MCF 10A (cell line): ENCODE data around the gene C4orf33. TPM values are rescaled to one million over a fixed set of nuclear protein-coding genes. Genes with fewer than 3 reads are reported as not detected.

Source experiments
- BruUV-seq: library from RNA; stranded (reverse); fragments of 400-500 nt; replicated peaks from 2 replicates; lab custom pipeline; 2021; lab: Mats Ljungman, UMichigan
- CTCF ChIA-PET: fragments of 300-600 bp; sonication (Branson Sonifier 250); formaldehyde crosslinking; extraction: SDS; loops from one replicate; lab custom pipeline; 2021; ENCODE audit warnings: antibody characterized with exemption, inconsistent platforms; lab: Yijun Ruan, JAX
- POLR2A ChIA-PET: fragments of 300-600, 350-650 bp; sonication (Branson Sonifier 250); formaldehyde crosslinking; extraction: SDS; loops from one replicate; lab custom pipeline; 2020; ENCODE audit warnings: antibody characterized with exemption, inconsistent platforms; lab: Yijun Ruan, JAX
- DNase-seq: peaks from one replicate; pipeline ENCODE4 v3.0.0-alpha.2; 2018; ENCODE audit not compliant: unreplicated experiment
- H3K27ac Mint-ChIP-seq: one replicate; pipeline ENCODE4 v1.8.0; 2022; ENCODE audit warnings: mild to moderate bottlenecking, low read depth, mixed read lengths; ENCODE audit not compliant: unreplicated experiment
- H3K27me3 Mint-ChIP-seq: one replicate; pipeline ENCODE4 v1.8.0; 2022; ENCODE audit warnings: mixed read lengths; ENCODE audit not compliant: insufficient read depth, unreplicated experiment
- H3K36me3 Mint-ChIP-seq: one replicate; pipeline ENCODE4 v1.8.0; 2022; ENCODE audit warnings: mild to moderate bottlenecking, moderate library complexity, mixed read lengths; ENCODE audit not compliant: insufficient read depth, unreplicated experiment
- H3K4me1 Mint-ChIP-seq: one replicate; pipeline ENCODE4 v1.8.0; 2022; ENCODE audit warnings: mixed read lengths; ENCODE audit not compliant: insufficient read depth, unreplicated experiment
- H3K4me3 Mint-ChIP-seq: one replicate; pipeline ENCODE4 v1.8.0; 2022; ENCODE audit warnings: mild to moderate bottlenecking, moderate library complexity, mixed read lengths; ENCODE audit not compliant: unreplicated experiment
- H3K9me3 Mint-ChIP-seq: one replicate; pipeline ENCODE4 v1.8.0; 2022; ENCODE audit warnings: mixed read lengths; ENCODE audit not compliant: unreplicated experiment
- intact Hi-C: fragments of 100-400 bp; cut with micrococcal nuclease; formaldehyde crosslinking; loops from 2 replicates; pipeline ENCODE4 v1.14.1; 2022
- total RNA-seq: library from RNA; stranded (reverse); gene quantifications from 2 replicates; pipeline ENCODE4 v1.2.3, GENCODE V29; 2022
- TF ChIP-seq, protein P1 (sequence below): fragments of 200-600 bp; IDR thresholded peaks from one replicate; pipeline ENCODE4 v1.8.0; 2022; ENCODE audit warnings: antibody characterized with exemption, mild to moderate bottlenecking; ENCODE audit not compliant: unreplicated experiment

The C4orf33 gene
- total RNA-seq, 1 experiment from 2014 or later: 10.5 TPM

DNA sequence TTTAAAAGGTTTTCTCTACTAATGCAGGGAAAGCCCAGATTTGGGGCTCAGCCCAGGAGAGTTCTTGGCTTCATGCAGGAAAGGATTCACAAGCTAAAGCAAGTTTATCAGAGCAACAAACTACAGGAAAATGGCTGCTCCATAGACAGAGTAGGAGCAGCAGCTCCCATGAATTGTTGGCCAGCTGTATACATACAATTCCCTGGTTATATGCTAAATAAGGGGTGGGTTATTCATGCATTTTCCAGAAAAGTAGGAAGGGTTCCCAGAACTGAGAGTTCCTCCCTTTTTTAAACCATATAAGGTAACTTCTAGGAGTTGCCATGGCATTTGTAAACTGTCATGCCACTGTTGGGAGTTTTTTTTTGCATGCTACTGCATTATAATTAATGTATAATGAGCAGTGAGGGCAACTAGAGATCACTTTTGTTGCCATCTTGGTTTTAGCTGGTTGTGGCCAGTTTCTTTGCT, 2.6 kb downstream of the C4orf33 start:
- no TSS peak for BruUV-seq
- POLR2A ChIA-PET: interaction anchor here (1.5 kb wide), 1 partner anchor 10 kb away, joined by 3 read pairs; no protein-coding TSS in a partner anchor

DNA sequence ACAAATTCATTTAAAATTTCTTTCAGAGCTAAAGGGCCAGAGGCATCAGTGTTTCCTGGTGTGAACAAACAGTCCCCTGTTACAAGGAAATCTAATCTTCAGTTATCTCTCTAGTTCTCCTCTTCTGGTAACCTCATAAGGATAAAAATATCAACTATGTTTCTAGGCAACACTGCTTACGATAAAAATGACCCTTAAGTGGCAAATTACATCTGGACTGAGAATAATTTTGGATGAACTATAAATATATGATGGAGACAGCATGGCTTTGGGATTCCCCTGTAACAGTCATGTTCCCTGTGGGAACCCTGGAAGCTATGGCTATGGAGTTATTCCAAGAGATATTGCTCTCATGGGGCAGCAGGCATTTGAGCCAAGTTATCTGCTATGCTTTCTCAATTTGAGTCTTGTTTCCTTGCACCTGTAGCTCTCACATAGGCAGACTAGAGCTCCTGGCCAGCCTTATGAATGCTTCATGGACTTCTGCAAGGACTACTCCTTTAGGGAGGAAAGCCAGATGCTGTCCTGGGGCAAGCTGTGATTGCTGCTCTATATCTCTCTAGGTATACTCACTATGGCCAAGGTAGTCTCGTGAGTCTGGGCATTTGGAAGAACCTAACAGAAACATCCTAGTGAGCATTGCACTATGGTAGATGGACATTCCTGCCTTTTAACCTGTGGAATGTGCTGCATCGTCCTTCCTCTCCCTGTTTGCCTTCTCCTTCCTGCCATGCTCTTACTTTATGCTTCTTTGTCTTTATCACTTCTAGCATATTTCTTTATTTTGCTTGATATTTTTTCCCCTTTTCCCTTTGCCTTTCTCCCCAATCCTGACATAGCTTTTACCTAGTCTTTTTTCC, 14.2 kb downstream of the C4orf33 start:
- no peaks in the 10 kb centered on the region for H3K9me3 Mint-ChIP-seq
- ChIA-PET POLR2A (interaction anchor here (0.8 kb wide), 1 partner anchor 14 kb away, joined by 3 read pairs; the partner anchor contains the start of gene C4orf33), CTCF (interaction anchor here (0.6 kb wide), 2 partner anchors 147 to 233 kb away, joined by 3 read pairs; no protein-coding TSS in a partner anchor)
- intact Hi-C loops: no loop called here
- H3K36me3 Mint-ChIP-seq: peaks cover 13% of the 10 kb centered on the region
- H3K27me3 Mint-ChIP-seq: no peaks in the 10 kb centered on the region
- H3K27ac Mint-ChIP-seq: no peak overlapping the region
- no TSS peak for BruUV-seq
- DNase-seq: no peak
- no peak overlapping the region for H3K4me3 Mint-ChIP-seq
- peaks cover 5% of the 10 kb centered on the region for H3K4me1 Mint-ChIP-seq
- TF ChIP-seq, protein P1, sequence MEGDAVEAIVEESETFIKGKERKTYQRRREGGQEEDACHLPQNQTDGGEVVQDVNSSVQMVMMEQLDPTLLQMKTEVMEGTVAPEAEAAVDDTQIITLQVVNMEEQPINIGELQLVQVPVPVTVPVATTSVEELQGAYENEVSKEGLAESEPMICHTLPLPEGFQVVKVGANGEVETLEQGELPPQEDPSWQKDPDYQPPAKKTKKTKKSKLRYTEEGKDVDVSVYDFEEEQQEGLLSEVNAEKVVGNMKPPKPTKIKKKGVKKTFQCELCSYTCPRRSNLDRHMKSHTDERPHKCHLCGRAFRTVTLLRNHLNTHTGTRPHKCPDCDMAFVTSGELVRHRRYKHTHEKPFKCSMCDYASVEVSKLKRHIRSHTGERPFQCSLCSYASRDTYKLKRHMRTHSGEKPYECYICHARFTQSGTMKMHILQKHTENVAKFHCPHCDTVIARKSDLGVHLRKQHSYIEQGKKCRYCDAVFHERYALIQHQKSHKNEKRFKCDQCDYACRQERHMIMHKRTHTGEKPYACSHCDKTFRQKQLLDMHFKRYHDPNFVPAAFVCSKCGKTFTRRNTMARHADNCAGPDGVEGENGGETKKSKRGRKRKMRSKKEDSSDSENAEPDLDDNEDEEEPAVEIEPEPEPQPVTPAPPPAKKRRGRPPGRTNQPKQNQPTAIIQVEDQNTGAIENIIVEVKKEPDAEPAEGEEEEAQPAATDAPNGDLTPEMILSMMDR: no peak

More for the DNA sequence above, 2.6 kb downstream of the C4orf33 start:
- TF ChIP-seq, protein P1: no peak
- Mint-ChIP-seq H3K27me3 (no peaks in the 10 kb centered on the region), H3K4me1 (peaks cover 13% of the 10 kb centered on the region), H3K27ac (no peak overlapping the region), H3K4me3 (no peak overlapping the region), H3K36me3 (no peaks in the 10 kb centered on the region), H3K9me3 (no peaks in the 10 kb centered on the region)
- no peak for DNase-seq
- CTCF ChIA-PET: interaction anchor here (0.7 kb wide), 1 partner anchor 223 kb away, joined by 3 read pairs; no protein-coding TSS in a partner anchor
- intact Hi-C loops: no loop called here

DNA sequence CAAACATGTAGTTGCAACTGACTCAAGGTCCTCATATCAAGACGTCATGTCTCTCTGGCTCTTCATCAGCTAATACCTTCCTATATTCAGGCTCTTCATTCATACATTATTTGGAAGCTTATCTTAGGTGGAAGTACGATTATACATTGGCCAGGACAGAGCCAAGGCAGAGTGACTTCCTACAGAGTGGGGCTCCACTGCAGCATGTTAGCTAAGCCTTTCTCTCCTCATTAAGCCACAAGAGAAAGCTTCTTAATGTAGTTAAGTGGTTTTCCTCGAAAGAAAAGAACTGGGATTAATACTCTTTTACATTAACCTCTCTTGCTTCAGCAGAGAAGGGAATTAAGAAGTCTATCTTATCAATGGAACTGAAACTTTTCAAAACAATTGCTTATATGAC, 15.0 kb downstream of the C4orf33 start:
- ChIA-PET POLR2A (interaction anchor here (0.8 kb wide), 1 partner anchor 15 kb away, joined by 3 read pairs; the partner anchor contains the start of gene C4orf33), CTCF (no interaction called here)
- no peak for DNase-seq
- intact Hi-C loops: no loop called here
- no peaks in the 10 kb centered on the region for H3K27me3 Mint-ChIP-seq
- no peak overlapping the region for H3K4me3 Mint-ChIP-seq
- peaks cover 5% of the 10 kb centered on the region for H3K4me1 Mint-ChIP-seq
- H3K9me3 Mint-ChIP-seq: no peaks in the 10 kb centered on the region
- TF ChIP-seq, protein P1: no peak
- H3K36me3 Mint-ChIP-seq: peaks cover 13% of the 10 kb centered on the region
- BruUV-seq: no TSS peak
- H3K27ac Mint-ChIP-seq: no peak overlapping the region

DNA sequence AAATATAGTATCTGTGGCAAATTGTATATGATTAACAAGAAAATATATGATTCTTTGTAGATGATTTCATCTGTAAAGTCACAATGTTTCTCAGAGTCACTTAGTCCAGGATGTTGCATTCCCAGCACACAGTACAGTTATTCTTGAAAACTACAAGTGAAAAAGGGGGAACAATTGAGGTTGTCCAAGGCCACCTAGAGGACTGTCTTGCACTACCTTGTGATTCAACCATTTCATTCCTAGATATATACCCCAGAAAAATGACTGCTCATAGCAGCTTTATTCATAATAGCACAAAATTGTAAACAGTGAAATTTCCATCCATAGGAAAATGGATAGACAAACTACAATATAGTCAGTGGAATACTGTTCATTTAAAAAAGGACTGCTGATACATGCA, 16.0 kb downstream of the C4orf33 start:
- intact Hi-C loops: no loop called here
- Mint-ChIP-seq H3K9me3 (no peaks in the 10 kb centered on the region), H3K4me1 (peaks cover 5% of the 10 kb centered on the region), H3K36me3 (peaks cover 13% of the 10 kb centered on the region), H3K27ac (no peak overlapping the region), H3K27me3 (no peaks in the 10 kb centered on the region), H3K4me3 (no peak overlapping the region)
- ChIA-PET CTCF (no interaction called here), POLR2A (no interaction called here)
- BruUV-seq: no TSS peak
- DNase-seq: no peak
- TF ChIP-seq, protein P1: no peak
